ENCODE data around the gene NGRN. TPM values are rescaled to one million over a fixed set of nuclear protein-coding genes. Genes with fewer than 3 reads are reported as not detected.

NGRN gene
- total and polyA plus RNA-seq, 2 of the 8 experiments (the other 6 are each of a cell fraction or from before 2014, with no cell fraction given), result 60.1 to 101 TPM

DNA sequence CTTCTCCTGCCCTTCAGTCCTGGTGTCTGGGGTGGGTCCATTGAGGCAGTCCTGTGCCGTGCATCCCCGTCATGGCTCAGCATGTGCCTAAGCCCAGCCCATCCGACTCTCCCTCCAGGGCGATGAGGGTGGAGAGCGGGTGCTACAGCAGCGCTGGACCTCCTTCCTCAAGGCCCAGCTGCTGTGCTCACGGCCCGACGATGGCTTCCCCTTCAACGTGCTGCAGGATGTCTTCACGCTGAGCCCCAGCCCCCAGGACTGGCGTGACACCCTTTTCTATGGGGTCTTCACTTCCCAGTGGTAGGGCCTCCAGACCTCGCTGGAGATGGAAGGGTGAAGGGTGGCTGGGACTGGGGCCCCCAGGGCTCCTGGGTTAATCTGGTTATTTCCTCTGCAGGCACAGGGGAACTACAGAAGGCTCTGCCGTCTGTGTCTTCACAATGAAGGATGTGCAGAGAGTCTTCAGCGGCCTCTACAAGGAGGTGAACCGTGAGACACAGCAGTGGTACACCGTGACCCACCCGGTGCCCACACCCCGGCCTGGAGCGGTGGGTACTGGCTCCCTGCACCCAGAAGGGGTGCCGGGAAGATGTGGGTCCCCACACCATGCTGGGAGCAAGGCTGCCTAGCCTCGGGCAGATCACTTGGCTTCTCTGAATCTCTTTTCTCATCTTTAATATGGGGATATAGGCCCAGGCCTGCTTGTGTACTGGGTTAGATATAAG is 41.9 kb upstream of the NGRN start:
- no peak overlapping the region for H2BK12ac ChIP-seq (ENCODE audit: low read depth, low read length)
- no peak overlapping the region for H3K4me3 ChIP-seq (ENCODE audit: extremely low read depth in 1 of 4, insufficient read depth in 2 of 4, low read depth in 3 of 4, low read length in 4 of 4)
- H3K14ac ChIP-seq (ENCODE audit: insufficient read length), result no peak overlapping the region
- H3K27ac ChIP-seq (ENCODE audit: low read depth, low read length), result no peak overlapping the region
- H3K18ac ChIP-seq (ENCODE audit: extremely low read depth, low read length), result no peak overlapping the region
- H4K91ac ChIP-seq (replicated peaks; ENCODE audit: insufficient read length, low read length), result no peak overlapping the region
- peaks cover 0 to 6% of the 10 kb centered on the region in 2 experiments for H4K20me1 ChIP-seq (replicated peaks in 1 of 2; ENCODE audit: control insufficient read depth in 1 of 2, insufficient read depth in 2 of 2, low read length in 2 of 2)
- H4K8ac ChIP-seq (ENCODE audit: extremely low read depth, insufficient read depth, low read length), result no peak overlapping the region; the same call in 1 of the 2 replicates
- WGBS, 2 experiments (ENCODE audit: extremely low coverage in 1 of 2, insufficient coverage in 1 of 2, insufficient read length in 1 of 2, insufficient replicate concordance in 2 of 2, low coverage in 1 of 2, low lambda C conversion rate in 2 of 2, missing lambda C conversion rate in 1 of 2), result 95% methylated on average over 22 of the region's 22 CpGs; no CpG with 5 or more reads in 1 of the 2 experiments
- H2BK5ac ChIP-seq (ENCODE audit: low read depth, low read length), result no peak overlapping the region
- FAIRE-seq, result no peak
- H2AK5ac ChIP-seq (ENCODE audit: low read depth, low read length), result no peak overlapping the region
- no peak overlapping the region for H3K4me2 ChIP-seq (ENCODE audit: insufficient read depth in 1 of 2, low read depth in 2 of 2, low read length in 2 of 2)
- ChIA-PET POLR2A (ENCODE audit: partially characterized antibody) (no interaction called here), CTCF (ENCODE audit: partially characterized antibody) (interaction anchor here (0.6 to 12.3 kb wide), 8 partner anchors 9 to 501 kb away, joined by 3 to 182 read pairs (median 27); partner anchors contain the start of genes CIB1, GDPGP1 and SEMA4B)
- no peak overlapping the region for H3K9ac ChIP-seq (replicated peaks in 1 of 4; ENCODE audit: extremely low read depth in 1 of 4, low read depth in 3 of 4, low read length in 3 of 4)
- peaks cover 11 to 45% (median 29%) of the 10 kb centered on the region in 4 experiments; a peak in 7 of 8 replicates for H3K36me3 ChIP-seq (ENCODE audit: control insufficient read depth in 2 of 4, insufficient read depth in 4 of 4, low read length in 3 of 4)
- no peak overlapping the region for H2BK120ac ChIP-seq (replicated peaks; ENCODE audit: low read depth, low read length)
- TF ChIP-seq EGR1 (IDR thresholded peaks at IDR 0.05; ENCODE audit: borderline replicate concordance, low read depth, low read length) (no peak), POLR2AphosphoS5 (IDR thresholded peaks at IDR 0.05; ENCODE audit: low read depth, low read length) (0 out of 2 replicates have a peak, but pooled peaks have one; percentile 23)
- H2BK15ac ChIP-seq (ENCODE audit: low read length), result no peak overlapping the region
- H3K9me3 ChIP-seq (ENCODE audit: insufficient read depth in 2 of 2, low read depth in 1 of 2, low read length in 1 of 2), result no peaks in the 10 kb centered on the region
- no peak overlapping the region for H3K23ac ChIP-seq (ENCODE audit: insufficient read length)
- H3K4ac ChIP-seq (replicated peaks; ENCODE audit: insufficient read length, low read depth, low read length), result no peak overlapping the region
- H3K79me2 ChIP-seq (ENCODE audit: control insufficient read depth in 1 of 2, insufficient read depth in 2 of 2, low read length in 2 of 2), result no peaks in the 10 kb centered on the region
- no peak overlapping the region for H4K5ac ChIP-seq (ENCODE audit: insufficient read length, low read depth, low read length)
- H3K79me1 ChIP-seq (ENCODE audit: low read depth, low read length), result no peaks in the 10 kb centered on the region
- no peaks in the 10 kb centered on the region for H3K27me3 ChIP-seq (replicated peaks in 1 of 4; ENCODE audit: control insufficient read depth in 3 of 4, extremely low read depth in 1 of 4, insufficient read depth in 3 of 4, low read length in 3 of 4)
- H2AFZ ChIP-seq (ENCODE audit: low read length), result no peak overlapping the region
- DNase-seq (ENCODE audit: low read depth in 1 of 2, low spot score in 2 of 2), result no peak
- H2BK20ac ChIP-seq (ENCODE audit: low read length), result no peak overlapping the region
- H3K4me1 ChIP-seq (replicated peaks in 1 of 4; ENCODE audit: control insufficient read depth in 3 of 4, insufficient read depth in 4 of 4, low read length in 3 of 4), result peaks cover 0 to 2% (median under 1%) of the 10 kb centered on the region in 4 experiments; a peak in 2 of 7 replicates
- H3K23me2 ChIP-seq (ENCODE audit: low read depth, low read length), result no peaks in the 10 kb centered on the region
- no peak overlapping the region for H3K56ac ChIP-seq (replicated peaks; ENCODE audit: insufficient read length, low read depth, low read length)
